GM19023 (cell line): Measurements from ENCODE around the gene RASAL2.
A peak's percentile ranks its signal among the peaks of the same experiment; 100 is the strongest.
"Not testable (repeated sequence)": the region's sequence is repeated elsewhere in the genome, so short reads cannot be mapped to it uniquely, and the experiment has no call there.

ENCODE experiments used
- ATAC-seq: cut with Tn5 transposase; IDR thresholded peaks from one replicate; pipeline ENCODE4 v1.9.1; 2021; ENCODE audit warnings: mild to moderate bottlenecking, moderate library complexity; ENCODE audit not compliant: unreplicated experiment

RASAL2 gene

DNA sequence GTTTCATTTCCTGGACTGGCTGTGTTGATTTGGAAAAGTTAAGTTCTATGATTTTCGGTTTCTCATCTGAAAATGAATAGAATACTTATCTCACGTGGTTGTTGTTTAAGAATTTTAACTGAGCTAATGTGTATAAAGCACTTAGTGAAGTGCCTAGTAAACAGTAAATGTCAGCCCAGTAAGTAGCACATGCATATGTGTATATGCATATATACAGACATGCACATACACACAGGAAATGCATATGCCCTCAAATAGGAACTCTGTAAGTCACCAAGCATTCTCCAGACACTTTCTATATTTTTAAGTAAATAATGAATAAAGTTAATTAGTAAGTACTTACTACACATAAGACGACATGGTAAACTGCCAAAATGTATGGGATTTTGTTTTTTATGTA lies 274.3 kb downstream of the RASAL2 start:
- no peak for ATAC-seq

DNA sequence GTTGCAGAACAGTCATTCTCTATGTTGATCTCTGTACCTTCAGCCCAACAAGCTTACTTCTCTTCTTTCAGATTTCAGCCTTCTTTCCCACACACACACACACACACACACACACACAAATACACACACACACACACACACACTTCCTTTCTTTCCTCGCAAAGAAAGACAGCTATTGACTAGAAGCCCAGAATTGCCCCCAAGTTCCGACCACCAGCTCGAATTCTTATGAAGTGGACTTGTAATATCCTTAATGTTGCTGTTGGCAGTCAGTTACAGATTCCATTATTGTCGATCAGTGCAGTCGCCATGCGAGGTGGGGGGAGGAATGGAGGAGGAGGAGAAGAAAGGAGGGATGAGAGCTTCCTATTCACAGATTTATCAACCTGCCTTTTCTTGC lies 277.3 kb downstream of the RASAL2 start:
- no peak for ATAC-seq

- no peak for ATAC-seq
Measured at GRCh38 chr1:178371933-178372388, 278.1 kb downstream of the RASAL2 start.

DNA sequence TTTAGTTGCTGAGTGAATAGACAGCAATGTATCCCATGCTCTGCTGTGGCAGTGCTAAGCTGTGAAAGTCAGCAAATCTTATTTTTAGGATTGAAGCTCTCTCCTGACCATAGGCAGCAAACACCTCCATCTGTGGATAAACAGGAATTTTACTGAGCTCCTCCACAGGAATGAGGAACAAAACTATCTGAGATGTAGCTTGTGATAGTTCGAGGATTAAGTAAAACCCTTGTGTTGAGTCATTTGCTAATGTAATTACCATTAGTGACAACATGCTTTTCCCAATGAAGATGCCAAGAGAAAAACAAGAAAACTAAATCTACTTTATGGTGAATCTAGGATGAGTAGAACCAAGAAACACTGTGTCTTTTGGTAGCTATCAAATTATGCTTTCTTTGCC lies 280.1 kb downstream of the RASAL2 start:
- no peak for ATAC-seq

- ATAC-seq, result no peak
Measured at GRCh38 chr1:178376008-178376407, 282.1 kb downstream of the RASAL2 start.

GRCh38 chr1:178379807-178380206 lies 285.9 kb downstream of the RASAL2 start:
- no peak for ATAC-seq

- ATAC-seq, result no peak
Measured at GRCh38 chr1:178382372-178382771, 288.5 kb downstream of the RASAL2 start.

DNA sequence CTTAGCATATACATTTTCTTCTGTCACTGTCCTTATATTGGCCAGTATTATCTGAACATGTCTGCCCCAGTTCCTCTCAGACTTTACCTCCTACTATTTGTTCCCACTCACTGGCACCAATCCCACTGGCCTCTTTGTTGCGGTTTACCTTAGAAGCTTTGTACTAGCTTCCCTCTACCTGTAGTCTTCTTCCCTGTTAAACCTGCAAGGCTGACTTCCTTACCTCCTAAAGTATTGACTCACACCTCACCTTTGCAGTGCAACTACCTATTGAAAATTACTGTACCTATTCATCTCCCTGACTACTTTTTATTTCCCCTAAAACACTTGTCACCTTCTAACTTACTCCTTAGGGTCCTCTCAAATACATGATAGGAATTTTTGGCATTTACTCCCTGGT lies 291.8 kb downstream of the RASAL2 start:
- ATAC-seq, result no peak

DNA sequence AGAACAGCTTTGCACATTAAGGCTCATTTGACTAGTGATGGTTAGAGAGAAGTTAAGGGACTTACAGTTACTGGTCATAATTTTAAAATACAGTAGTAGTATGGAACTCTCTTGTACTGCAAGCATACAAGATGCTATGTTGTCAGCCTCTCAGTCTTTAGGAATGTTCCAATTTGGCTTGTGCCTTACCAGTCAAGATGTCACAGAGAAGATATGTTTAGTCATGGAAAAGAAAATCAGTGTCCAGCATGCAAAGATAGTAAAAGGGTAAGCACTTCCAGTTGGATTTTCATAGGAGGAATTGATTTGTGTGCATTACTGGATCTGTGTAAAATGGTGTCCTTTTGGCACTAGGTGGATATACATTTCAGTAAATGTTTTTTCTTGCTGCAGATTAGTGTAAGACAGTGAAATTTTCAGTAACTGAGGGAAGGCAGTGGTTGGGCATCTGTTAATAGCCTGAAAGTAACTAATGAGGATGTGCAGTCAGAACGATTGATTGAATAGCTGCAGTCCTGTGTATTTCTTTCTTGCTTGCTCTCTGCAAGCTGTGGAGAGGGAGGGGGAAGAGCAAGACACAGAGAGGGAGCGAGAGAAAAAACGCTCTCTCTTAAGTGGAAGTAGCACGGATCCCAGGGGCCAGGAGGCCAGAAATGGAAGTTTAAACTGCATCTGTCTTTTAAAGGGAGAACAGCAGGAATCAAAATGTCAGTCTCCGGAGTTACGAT lies 294.7 kb downstream of the RASAL2 start:
- ATAC-seq, result no peak

DNA sequence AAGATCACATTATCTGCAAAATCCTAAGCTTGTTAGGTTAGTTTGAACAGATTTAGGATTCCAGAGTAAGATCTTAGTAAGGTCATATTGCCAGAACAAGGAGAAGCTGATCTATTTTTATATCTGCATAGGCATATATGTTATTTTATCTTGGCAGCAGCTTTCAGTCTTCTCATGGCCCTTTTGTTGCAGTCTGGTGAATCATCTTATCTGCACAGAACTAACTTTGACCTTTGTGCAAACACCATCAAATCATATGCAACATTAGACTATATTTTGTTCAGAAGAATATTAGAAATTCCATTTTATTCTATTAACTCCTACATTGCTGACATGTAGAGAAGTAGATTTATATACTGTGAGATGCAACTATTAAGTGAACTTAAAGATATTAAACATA lies 295.5 kb downstream of the RASAL2 start:
- ATAC-seq, result no peak

GRCh38 chr1:178390280-178390679 lies 296.4 kb downstream of the RASAL2 start:
- ATAC-seq, result not testable (repeated sequence)

GRCh38 chr1:178393370-178393769 lies 299.5 kb downstream of the RASAL2 start:
- no peak for ATAC-seq

GRCh38 chr1:178396789-178397188 lies 302.9 kb downstream of the RASAL2 start:
- no peak for ATAC-seq

DNA sequence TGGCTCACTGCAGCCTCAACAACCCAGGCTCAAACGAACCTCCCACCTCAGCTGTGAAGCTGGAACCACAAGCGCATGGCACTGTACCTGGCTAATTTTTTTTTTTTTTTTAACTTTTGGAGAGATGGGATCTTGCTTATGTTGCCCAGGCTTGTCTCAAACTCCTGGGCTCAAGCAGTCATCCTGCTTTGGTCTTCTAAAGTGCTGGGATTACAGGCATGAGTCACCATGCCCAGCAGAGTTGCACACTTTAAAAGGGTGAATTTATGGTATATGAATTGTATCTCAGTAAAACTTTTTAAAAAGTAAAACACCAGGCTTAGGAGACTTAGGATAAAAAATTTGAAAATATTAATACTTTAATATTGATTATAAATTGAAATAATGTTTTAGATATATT lies 303.8 kb downstream of the RASAL2 start:
- no peak for ATAC-seq

- no peak for ATAC-seq
Measured at GRCh38 chr1:178399177-178399728, 305.3 kb downstream of the RASAL2 start.

GRCh38 chr1:178405137-178405536 lies 311.2 kb downstream of the RASAL2 start:
- ATAC-seq, result no peak

DNA sequence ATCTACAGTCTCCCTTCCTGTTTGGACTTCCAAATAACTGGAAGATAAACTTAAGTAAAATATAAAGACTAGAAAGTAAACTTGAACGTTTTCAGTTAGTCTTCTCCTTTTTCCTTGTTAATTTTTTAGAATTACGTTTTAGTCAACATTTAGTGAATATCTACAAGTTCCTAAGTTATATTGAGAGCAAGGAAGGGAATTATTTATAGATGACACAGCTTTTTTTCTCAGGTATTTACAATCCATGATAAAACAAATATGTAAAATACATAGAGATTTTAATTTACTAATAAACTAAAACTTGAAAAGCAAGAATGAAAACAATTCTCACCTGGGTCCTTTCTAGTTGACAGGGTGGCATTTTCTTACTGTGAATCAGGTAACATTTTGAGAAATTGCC lies 313.3 kb downstream of the RASAL2 start:
- ATAC-seq, result no peak

- no peak for ATAC-seq
Measured at GRCh38 chr1:178407655-178408054, 313.8 kb downstream of the RASAL2 start.

GRCh38 chr1:178408871-178409270 lies 315.0 kb downstream of the RASAL2 start:
- ATAC-seq, result no peak

DNA sequence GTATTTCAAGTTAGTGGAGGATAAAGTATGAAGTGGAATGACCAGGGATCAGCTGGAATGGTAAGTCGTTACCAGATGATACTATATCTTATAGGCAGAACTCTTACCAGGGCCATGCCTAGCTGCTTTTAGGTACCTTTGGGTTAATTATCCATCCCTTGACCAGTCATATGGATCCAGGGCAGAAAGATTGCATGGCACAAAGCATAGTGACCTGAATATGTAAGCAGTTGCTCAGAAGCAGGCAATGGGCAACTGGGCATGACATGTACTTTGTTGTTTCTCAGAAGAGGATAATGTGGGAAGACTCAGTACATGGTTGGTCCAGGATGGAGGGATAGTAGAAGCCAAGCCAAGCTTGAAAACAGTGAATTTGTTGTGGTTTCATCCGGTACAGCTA lies 315.6 kb downstream of the RASAL2 start:
- ATAC-seq, result no peak

GRCh38 chr1:178411756-178412399 lies 318.0 kb downstream of the RASAL2 start:
- peak; percentile 70 for ATAC-seq

DNA sequence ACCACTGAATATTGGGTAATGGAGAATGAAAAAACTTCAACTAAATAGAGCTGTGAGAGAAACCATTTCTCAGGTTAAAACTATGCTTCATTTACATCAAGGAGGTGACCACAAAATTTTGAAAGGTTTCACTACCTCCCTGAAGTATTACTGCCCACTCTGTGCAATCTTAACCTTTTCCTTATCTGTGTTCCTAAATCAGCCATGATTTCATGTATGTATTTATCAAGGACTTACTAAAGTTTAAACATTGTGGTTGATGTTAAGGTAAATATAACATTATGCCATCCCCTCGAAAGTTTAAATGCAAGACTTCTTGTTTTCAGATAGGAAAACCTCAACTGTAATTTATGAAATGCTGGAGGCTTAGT lies 318.5 kb downstream of the RASAL2 start:
- peak; percentile 84 for ATAC-seq
